Brain pericyte (primary cell): Measurements from ENCODE around the gene EPB41L2.

ENCODE experiments used
- DNase-seq: peaks from one replicate; pipeline ENCODE4 v3.0.0-alpha.2; 2012; ENCODE audit warnings: low read depth, low spot score

EPB41L2 gene

GRCh38 chr6:130869681-130870080, 193.4 kb downstream of the EPB41L2 start:
- DNase-seq = no peak

- DNase-seq = no peak
These were observed 197.3 kb downstream of the EPB41L2 start for GRCh38 chr6:130865793-130866192.

GRCh38 chr6:130864344-130864743, 198.7 kb downstream of the EPB41L2 start:
- DNase-seq = no peak

GRCh38 chr6:130863415-130864230, 199.4 kb downstream of the EPB41L2 start:
- DNase-seq = no peak

GRCh38 chr6:130862370-130862769, 200.7 kb downstream of the EPB41L2 start:
- no peak for DNase-seq

- no peak for DNase-seq
These were observed 203.7 kb downstream of the EPB41L2 start for GRCh38 chr6:130859161-130859867.

- DNase-seq = no peak
These were observed 204.4 kb downstream of the EPB41L2 start for GRCh38 chr6:130858498-130859160.

GRCh38 chr6:130858054-130858453, 205.0 kb downstream of the EPB41L2 start:
- no peak for DNase-seq

- no peak for DNase-seq
These were observed 209.4 kb downstream of the EPB41L2 start for GRCh38 chr6:130853555-130854183.

GRCh38 chr6:130852844-130853554, 210.0 kb downstream of the EPB41L2 start:
- DNase-seq = no peak

GRCh38 chr6:130851026-130851425, 212.0 kb downstream of the EPB41L2 start:
- no peak for DNase-seq

- DNase-seq = no peak
These were observed 213.5 kb downstream of the EPB41L2 start for GRCh38 chr6:130849594-130849993.

- DNase-seq = no peak
These were observed 214.1 kb downstream of the EPB41L2 start for GRCh38 chr6:130848945-130849344.

GRCh38 chr6:130847001-130847910, 215.8 kb downstream of the EPB41L2 start:
- DNase-seq = no peak

- DNase-seq = no peak
These were observed 216.5 kb downstream of the EPB41L2 start for GRCh38 chr6:130846501-130846900.

- DNase-seq = no peak
These were observed 219.3 kb downstream of the EPB41L2 start for GRCh38 chr6:130843575-130844320.

GRCh38 chr6:130841128-130841728, 221.8 kb downstream of the EPB41L2 start:
- no peak for DNase-seq

- DNase-seq = no peak
These were observed 223.0 kb downstream of the EPB41L2 start for GRCh38 chr6:130840050-130840449.

GRCh38 chr6:130839379-130839778, 223.7 kb downstream of the EPB41L2 start:
- no peak for DNase-seq
